H9 (cell line): Measurements from ENCODE around the gene TSFM. TPM values are rescaled to one million over a fixed set of nuclear protein-coding genes. Genes with fewer than 3 reads are reported as not detected.

Experiments used
- DNase-seq: peaks from one replicate; pipeline ENCODE4 v3.0.0-alpha.2; 2017
- H2AFZ ChIP-seq: one replicate; pipeline ENCODE4 v1.6.1; 2013; ENCODE audit warnings: mild to moderate bottlenecking, low read length, control low read depth, moderate library complexity
- H2AK5ac ChIP-seq: 2 replicates; pipeline ENCODE4 v1.6.1; 2013; ENCODE audit warnings: low read length, control low read depth, mixed read lengths; ENCODE audit not compliant: insufficient read length
- H2BK120ac ChIP-seq: one replicate; pipeline ENCODE4 v1.6.1; 2013; ENCODE audit warnings: low read depth, mild to moderate bottlenecking, low read length, control low read depth, inconsistent platforms; ENCODE audit not compliant: poor library complexity, severe bottlenecking
- H2BK12ac ChIP-seq: 2 replicates; pipeline ENCODE4 v1.6.1; 2013; ENCODE audit warnings: low read length, control low read depth, mixed read lengths, low read depth; ENCODE audit not compliant: insufficient read length
- H2BK15ac ChIP-seq: 2 replicates; pipeline ENCODE4 v1.6.1; 2013; ENCODE audit warnings: low read depth, low read length, control low read depth
- H2BK20ac ChIP-seq: one replicate; pipeline ENCODE4 v1.6.1; 2013; ENCODE audit warnings: low read depth, mild to moderate bottlenecking, low read length, control low read depth, inconsistent platforms; ENCODE audit not compliant: poor library complexity, severe bottlenecking
- H2BK5ac ChIP-seq: 2 replicates; pipeline ENCODE4 v1.6.1; 2013; ENCODE audit warnings: low read length, control low read depth, mixed read lengths; ENCODE audit not compliant: insufficient read length
- H3K14ac ChIP-seq: 2 replicates; pipeline ENCODE4 v1.6.1; 2013; ENCODE audit warnings: low read length, control low read depth; ENCODE audit not compliant: insufficient read depth
- H3K18ac ChIP-seq: 2 replicates; pipeline ENCODE4 v1.6.1; 2013; ENCODE audit warnings: low read depth, mild to moderate bottlenecking, mixed read lengths, low read length, control low read depth; ENCODE audit not compliant: insufficient read length
- H3K23ac ChIP-seq: 2 replicates; pipeline ENCODE4 v1.6.1; 2013; ENCODE audit warnings: low read length, control low read depth, mixed read lengths, low read depth; ENCODE audit not compliant: insufficient read length
- H3K23me2 ChIP-seq: 2 replicates; pipeline ENCODE4 v1.6.1; 2013; ENCODE audit warnings: low read depth, mild to moderate bottlenecking, mixed read lengths, low read length, control low read depth; ENCODE audit not compliant: insufficient read length, poor library complexity, severe bottlenecking
- H3K27ac ChIP-seq: 2 replicates; pipeline ENCODE4 v1.5.1; 2013; ENCODE audit warnings: low read length, control low read depth, mixed read lengths, low read depth; ENCODE audit not compliant: insufficient read length
- H3K27me3 ChIP-seq: 2 replicates; pipeline ENCODE4 v1.6.1; 2013; ENCODE audit warnings: low read length, control low read depth, inconsistent platforms; ENCODE audit not compliant: insufficient read depth
- H3K4ac ChIP-seq: 2 replicates; pipeline ENCODE4 v1.6.1; 2013; ENCODE audit warnings: low read depth, mild to moderate bottlenecking, control low read depth, inconsistent platforms, low read length, moderate library complexity
- H3K4me1 ChIP-seq: 2 replicates; pipeline ENCODE4 v1.6.1; 2013; ENCODE audit warnings: low read length, control low read depth, inconsistent platforms; ENCODE audit not compliant: insufficient read depth
- H3K4me2 ChIP-seq: 2 replicates; pipeline ENCODE4 v1.6.1; 2013; ENCODE audit warnings: low read length, control low read depth, mixed read lengths; ENCODE audit not compliant: insufficient read length, insufficient read depth
- H3K56ac ChIP-seq: 2 replicates; pipeline ENCODE4 v1.6.1; 2013; ENCODE audit warnings: low read depth, mild to moderate bottlenecking, mixed read lengths, low read length, control low read depth; ENCODE audit not compliant: insufficient read length
- H3K79me1 ChIP-seq: 2 replicates; pipeline ENCODE4 v1.6.1; 2013; ENCODE audit warnings: low read depth, mild to moderate bottlenecking, moderate library complexity, low read length, control low read depth, inconsistent platforms; ENCODE audit not compliant: insufficient read depth, poor library complexity, severe bottlenecking
- H3K79me2 ChIP-seq: 2 replicates; pipeline ENCODE4 v1.6.1; 2013; ENCODE audit warnings: low read length, control low read depth, inconsistent platforms; ENCODE audit not compliant: insufficient read depth
- H3K9ac ChIP-seq: 2 replicates; pipeline ENCODE4 v1.6.1; 2013; ENCODE audit warnings: low read length, control low read depth, mixed read lengths; ENCODE audit not compliant: insufficient read length; ENCODE audit errors: extremely low read depth
- H3K9me3 ChIP-seq: one replicate; pipeline ENCODE4 v1.6.1; 2013; ENCODE audit warnings: low read depth, low read length, inconsistent platforms; ENCODE audit not compliant: control insufficient read depth
- H3T11ph ChIP-seq: one replicate; pipeline ENCODE4 v1.6.1; 2013; ENCODE audit warnings: mild to moderate bottlenecking, low read length, control low read depth, inconsistent platforms
- H4K20me1 ChIP-seq: one replicate; pipeline ENCODE4 v1.6.1; 2013; ENCODE audit not compliant: control insufficient read depth, insufficient read length, insufficient read depth
- H4K5ac ChIP-seq: 2 replicates; pipeline ENCODE4 v1.6.1; 2013; ENCODE audit warnings: low read depth, mild to moderate bottlenecking, mixed read lengths, low read length, control low read depth; ENCODE audit not compliant: insufficient read length
- H4K8ac ChIP-seq: replicated peaks from 2 replicates; pipeline ENCODE4 v1.6.1; 2013; ENCODE audit warnings: low read length, control low read depth, mixed read lengths, low read depth; ENCODE audit not compliant: insufficient read length
- H4K91ac ChIP-seq: 2 replicates; pipeline ENCODE4 v1.6.1; 2013; ENCODE audit warnings: low read depth, mild to moderate bottlenecking, moderate library complexity, mixed read lengths, low read length, control low read depth; ENCODE audit not compliant: insufficient read length
- H3K27ac Mint-ChIP-seq, 3 experiments: 2 replicates in 2 of 3; 3 replicates in 1 of 3; pipeline ENCODE4 v1.8.0; 2020 to 2021; ENCODE audit warnings: mixed read lengths in 3 of 3, mild to moderate bottlenecking in 1 of 3, moderate library complexity in 1 of 3
- H3K27me3 Mint-ChIP-seq: 2 replicates; pipeline ENCODE4 v1.8.0; 2021; ENCODE audit warnings: low read depth, mild to moderate bottlenecking, moderate library complexity, mixed read lengths
- H3K36me3 Mint-ChIP-seq, 3 experiments: 2 replicates in 2 of 3; 3 replicates in 1 of 3; pipeline ENCODE4 v1.8.0; 2020 to 2021; ENCODE audit warnings: low read depth in 3 of 3, mixed read lengths in 3 of 3; ENCODE audit not compliant: insufficient read depth in 1 of 3
- H3K4me1 Mint-ChIP-seq, 2 experiments: 2 replicates each; pipeline ENCODE4 v1.8.0; 2020; ENCODE audit warnings: mixed read lengths in 2 of 2
- H3K4me3 Mint-ChIP-seq, 2 experiments: 2 replicates in 1 of 2; 3 replicates in 1 of 2; pipeline ENCODE4 v1.8.0; 2020 to 2021; ENCODE audit warnings: mild to moderate bottlenecking in 2 of 2, mixed read lengths in 2 of 2, moderate library complexity in 1 of 2
- H3K9me3 Mint-ChIP-seq, 2 experiments: 2 replicates in 1 of 2; 3 replicates in 1 of 2; pipeline ENCODE4 v1.8.0; 2020; ENCODE audit warnings: mild to moderate bottlenecking in 2 of 2, mixed read lengths in 2 of 2, moderate library complexity in 1 of 2
- CTCF ChIP-seq: fragments of 200-600 bp; sonication (generic); conservative IDR thresholded peaks from 3 replicates; pipeline ENCODE4 v1.8.0; 2021; ENCODE audit warnings: antibody characterized with exemption, mild to moderate bottlenecking
- WGBS: extraction: QIAGEN DNeasy Blood & Tissue Kit; methylation state at CpG from one replicate; pipeline ENCODE4 v1.1.7; 2013; ENCODE audit warnings: missing lambda C conversion rate, low lambda C conversion rate, mixed read lengths; ENCODE audit not compliant: insufficient read length; ENCODE audit errors: extremely low coverage; 5-methylcytosine and 5-hydroxymethylcytosine counted together
- total RNA-seq: library from RNA; stranded (reverse); gene quantifications from 2 replicates; pipeline ENCODE4 v1.2.1, GENCODE V29; 2021

Gene TSFM
- total RNA-seq, 1 experiment from 2014 or later, result 50.2 TPM

- no peak overlapping the region for H3K9ac ChIP-seq
- H3K23me2 ChIP-seq, result no peaks in the 10 kb centered on the region
- peaks cover 7 to 10% (median 8%) of the 10 kb centered on the region in 3 experiments for H3K36me3 Mint-ChIP-seq
- H4K8ac ChIP-seq, result no peak overlapping the region
- no CpG with 5 or more reads among the region's 3 CpGs for WGBS
- no peak overlapping the region for H3K18ac ChIP-seq
- no peak overlapping the region for H3K56ac ChIP-seq
- no peak overlapping the region for H2BK5ac ChIP-seq
- H3K23ac ChIP-seq, result no peak overlapping the region
- H4K5ac ChIP-seq, result no peak overlapping the region
- H2BK12ac ChIP-seq, result no peak overlapping the region
- no peaks in the 10 kb centered on the region for H3K27me3 Mint-ChIP-seq
- no peak for TF ChIP-seq CTCF
- no peak overlapping the region for H2BK15ac ChIP-seq
- peaks cover 20% of the 10 kb centered on the region; the same call in 1 of the 2 replicates for H3K79me2 ChIP-seq
- peaks cover 59 to 73% of the 10 kb centered on the region in 2 experiments for H3K4me1 Mint-ChIP-seq
- H3K27ac Mint-ChIP-seq, result peak overlapping the region; percentile 94 to 95 (median 94); a peak in 6 of 7 replicates
- no peak overlapping the region for H3K27ac ChIP-seq
- peaks cover 6% of the 10 kb centered on the region for H3K79me1 ChIP-seq
- H3K4me2 ChIP-seq, result no peak overlapping the region
- no peaks in the 10 kb centered on the region for H3K9me3 Mint-ChIP-seq
- H3K9me3 ChIP-seq, result no peaks in the 10 kb centered on the region
- H4K20me1 ChIP-seq, result no peaks in the 10 kb centered on the region
- no peak overlapping the region for H3K14ac ChIP-seq
- no peak overlapping the region for H2BK120ac ChIP-seq
- no peak overlapping the region for H2BK20ac ChIP-seq
- H3K4me3 Mint-ChIP-seq, result peak overlapping the region in 1 of 2 experiments; percentile 63; a peak in 2 of 5 replicates
- DNase-seq, result no peak
- H2AFZ ChIP-seq, result no peak overlapping the region
- no peak overlapping the region for H2AK5ac ChIP-seq
- H3K4me1 ChIP-seq, result peaks cover 26% of the 10 kb centered on the region
- no peaks in the 10 kb centered on the region for H3K27me3 ChIP-seq
- H4K91ac ChIP-seq, result no peak overlapping the region
- no peak overlapping the region for H3T11ph ChIP-seq
- no peak overlapping the region for H3K4ac ChIP-seq
Observed at GRCh38 chr12:57833672-57834071, 51.1 kb downstream of the TSFM start.
